Choroid plexus epithelial cell (primary cell): ENCODE results near the gene MAP7.

Source experiments
- DNase-seq: peaks from one replicate; pipeline ENCODE4 v3.0.0-alpha.2; 2010; ENCODE audit warnings: low read depth
- H3K4me3 ChIP-seq: 2 replicates; pipeline ENCODE4 v1.5.1; 2011; ENCODE audit warnings: low read depth, mild to moderate bottlenecking, control low read depth, low read length, moderate library complexity
- CTCF ChIP-seq: conservative IDR thresholded peaks from 2 replicates; pipeline ENCODE4 v1.5.1; 2011; ENCODE audit warnings: low read depth, mild to moderate bottlenecking, control low read depth, inconsistent platforms, low read length, moderate library complexity

MAP7 gene

GRCh38 chr6:136326038-136326553 lies 224.1 kb downstream of the MAP7 start:
- no peak for TF ChIP-seq CTCF
- DNase-seq: peak; percentile 26
- H3K4me3 ChIP-seq: no peak overlapping the region

- no peak for DNase-seq
- no peak for TF ChIP-seq CTCF
- no peak overlapping the region for H3K4me3 ChIP-seq
Observed at GRCh38 chr6:136324686-136325380, 225.4 kb downstream of the MAP7 start.

- peak; percentile 47 for DNase-seq
Observed at GRCh38 chr6:136323431-136324112, 226.7 kb downstream of the MAP7 start.

GRCh38 chr6:136319732-136320131 lies 230.5 kb downstream of the MAP7 start:
- no peak for TF ChIP-seq CTCF
- H3K4me3 ChIP-seq: no peak overlapping the region
- peak; percentile 12 for DNase-seq

More at GRCh38 chr6:136323431-136324112, 226.7 kb downstream of the MAP7 start:
- TF ChIP-seq CTCF: no peak
- no peak overlapping the region for H3K4me3 ChIP-seq

GRCh38 chr6:136318676-136319075 lies 231.5 kb downstream of the MAP7 start:
- no peak for DNase-seq
- no peak overlapping the region for H3K4me3 ChIP-seq
- no peak for TF ChIP-seq CTCF

GRCh38 chr6:136317971-136318370 lies 232.3 kb downstream of the MAP7 start:
- TF ChIP-seq CTCF: no peak
- H3K4me3 ChIP-seq: no peak overlapping the region
- DNase-seq: no peak
